Stimulated activated CD8-positive, alpha-beta memory T cell treated with anti-CD3 and anti-CD28 coated beads, Interleukin-15, amount 100 ng/mL, for 48 hours (primary cell): ENCODE data around the gene TSPOAP1.
"Not testable (repeated sequence)": the region's sequence is repeated elsewhere in the genome, so short reads cannot be mapped to it uniquely, and the experiment has no call there.

Source experiments
- DNase-seq, 2 donors: peaks; one replicate each; pipeline ENCODE4 v3.0.0-alpha.2; 2020; ENCODE audit warnings: low read depth in 2 of 2

The TSPOAP1 gene

GRCh38 chr17:58360296-58361063, 31.9 kb upstream of the TSPOAP1 start:
- DNase-seq, result no peak

- no peak for DNase-seq
These were observed 30.0 kb upstream of the TSPOAP1 start for GRCh38 chr17:58358408-58359172.

GRCh38 chr17:58357312-58358297, 29.0 kb upstream of the TSPOAP1 start:
- DNase-seq, result no peak

GRCh38 chr17:58356231-58356630, 27.6 kb upstream of the TSPOAP1 start:
- DNase-seq, result no peak

GRCh38 chr17:58354541-58355216, 26.1 kb upstream of the TSPOAP1 start:
- no peak for DNase-seq

DNA sequence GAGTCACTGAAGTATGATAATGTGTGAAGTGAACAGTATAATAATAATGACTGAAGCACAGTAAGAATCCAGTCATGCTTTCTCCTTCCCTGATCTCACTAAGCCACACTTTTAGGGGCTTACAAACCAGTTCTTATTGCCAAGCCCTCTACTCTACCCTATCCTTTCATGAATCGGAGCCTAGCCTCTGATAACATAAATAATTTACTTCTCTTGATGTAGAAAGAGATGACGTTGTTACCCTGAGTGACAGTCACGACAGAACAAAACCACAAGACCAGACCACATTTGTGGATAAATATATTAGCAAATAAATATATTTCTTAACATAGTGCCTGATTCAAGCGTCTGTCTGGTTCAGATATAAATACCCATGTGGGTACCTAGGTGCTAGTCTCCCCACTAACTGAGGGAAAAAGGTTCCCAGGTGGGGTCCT, 24.8 kb upstream of the TSPOAP1 start:
- no peak for DNase-seq

- no peak for DNase-seq
These were observed 24.2 kb upstream of the TSPOAP1 start for GRCh38 chr17:58352596-58353388.

DNA sequence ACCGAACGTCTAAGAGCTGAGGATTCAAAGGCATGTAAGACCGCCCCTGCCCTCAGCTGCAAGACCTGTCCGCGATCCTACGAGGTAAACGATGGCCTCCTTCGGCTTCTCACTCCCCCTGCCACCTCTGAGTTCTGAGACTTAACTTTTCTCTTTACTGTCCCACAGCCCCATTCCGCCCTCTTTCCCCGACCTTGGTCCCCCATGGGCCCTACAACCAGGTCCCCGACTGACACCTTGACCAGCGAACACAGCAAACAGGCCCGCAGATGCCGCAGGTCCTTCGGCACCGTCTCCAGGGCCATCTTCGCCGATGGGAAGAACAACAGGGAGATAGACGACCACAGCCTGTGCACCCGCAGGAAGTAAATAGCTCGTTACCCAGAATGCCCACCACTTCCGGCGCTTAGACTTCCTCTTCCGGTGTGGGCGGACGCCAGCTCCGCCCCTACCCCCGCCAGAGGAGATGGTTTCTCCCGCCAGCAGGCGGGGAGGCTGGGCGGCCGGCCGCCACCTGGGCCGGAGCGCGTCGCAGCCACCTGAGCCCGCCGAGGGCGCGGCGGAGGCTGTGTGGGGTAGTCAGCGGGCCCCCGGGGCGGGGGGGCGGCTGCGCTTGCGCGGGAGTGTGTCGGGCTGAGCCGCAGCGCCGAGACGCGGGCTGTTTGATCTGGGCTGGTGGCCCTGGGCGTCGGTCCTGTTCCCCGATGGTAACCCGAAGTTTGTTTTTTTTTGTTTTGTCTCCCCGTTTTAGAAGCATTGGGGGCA, 23.4 kb upstream of the TSPOAP1 start, which contains the start of gene SUPT4H1:
SUPT4H1 (minus strand) TSS at position 371 of the 765 bp plus-strand sequence; CDS start at position 305, 66 bp downstream.
- peak; percentile 87 to 91 for DNase-seq

- DNase-seq, result no peak
These were observed 22.6 kb upstream of the TSPOAP1 start for GRCh38 chr17:58351182-58351581.

- no peak for DNase-seq
These were observed 19.4 kb upstream of the TSPOAP1 start for GRCh38 chr17:58348038-58348437.

DNA sequence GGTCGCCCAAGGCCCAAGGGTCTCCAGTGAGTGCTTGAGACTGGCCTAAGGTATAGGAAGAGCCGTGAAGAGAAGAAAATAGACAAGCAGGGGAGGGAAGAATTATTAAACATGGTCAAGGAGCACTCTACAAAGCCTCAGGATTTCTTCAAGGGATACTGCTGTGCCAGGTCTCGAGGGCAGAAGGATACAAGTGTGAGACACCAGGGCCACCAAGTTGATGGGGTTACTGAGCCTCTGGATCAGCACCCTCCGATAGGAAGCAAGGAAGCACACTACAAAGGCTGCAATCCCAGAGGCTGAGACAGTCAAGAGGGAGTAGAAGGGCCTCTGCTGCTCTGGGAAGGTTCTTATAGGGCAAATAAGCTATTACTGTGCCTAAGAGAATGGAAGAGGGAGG, 16.9 kb upstream of the TSPOAP1 start:
- no peak for DNase-seq

GRCh38 chr17:58344791-58345157, 16.2 kb upstream of the TSPOAP1 start:
- DNase-seq, result peak in 1 of 2 donors; percentile 58

GRCh38 chr17:58344047-58344790, 15.6 kb upstream of the TSPOAP1 start:
- peak; percentile 86 to 90 for DNase-seq

DNA sequence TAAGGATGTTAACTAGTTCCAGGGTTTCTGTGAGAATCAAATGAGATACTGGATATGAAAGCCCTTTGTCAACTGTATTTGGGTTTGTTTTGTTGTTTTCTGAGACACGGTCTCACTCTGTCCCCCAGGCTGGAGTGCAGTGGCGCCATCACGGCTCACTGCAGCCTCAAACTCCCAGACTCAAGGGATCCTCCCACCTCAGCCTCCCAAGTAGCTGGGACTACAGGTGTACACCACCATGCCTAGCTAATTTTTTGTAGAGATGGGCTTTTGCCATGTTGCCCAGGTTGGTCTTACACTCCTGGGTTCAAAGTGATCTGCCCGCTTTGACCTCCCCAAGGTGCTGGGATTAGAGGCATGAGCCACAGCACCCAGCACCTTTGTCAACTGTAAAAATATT, 14.5 kb upstream of the TSPOAP1 start:
- no peak for DNase-seq

- no peak for DNase-seq
These were observed 13.4 kb upstream of the TSPOAP1 start for GRCh38 chr17:58341861-58342475.

GRCh38 chr17:58341136-58341860, 12.7 kb upstream of the TSPOAP1 start:
- not testable (repeated sequence) for DNase-seq

DNA sequence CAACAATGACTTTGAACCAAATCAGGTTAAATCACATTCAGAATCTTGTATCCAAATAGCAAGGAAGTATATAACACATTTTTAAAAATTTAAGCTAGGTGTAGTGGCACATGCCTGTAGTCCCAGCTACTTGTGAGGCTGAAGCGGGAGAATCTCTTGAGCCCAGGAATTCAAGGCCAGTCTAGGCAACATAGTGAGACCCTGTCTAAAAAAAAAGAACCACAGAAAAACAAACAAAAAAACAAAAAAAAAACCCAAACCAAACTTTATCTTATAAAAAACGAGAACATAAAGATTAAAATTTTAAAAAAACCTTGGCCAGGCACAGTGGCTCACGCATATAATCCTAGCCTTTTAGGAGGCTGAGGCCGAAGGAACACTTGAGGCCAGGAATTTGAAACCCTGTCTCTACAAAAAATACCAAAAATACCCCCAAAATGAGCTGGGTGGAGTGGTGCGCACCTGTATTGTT, 11.8 kb upstream of the TSPOAP1 start:
- DNase-seq, result no peak
